GM10248 (cell line): ENCODE measurements around the gene INSIG1.

ENCODE experiments used
- CTCF ChIA-PET: fragments of 300-600 bp; sonication (Branson Sonifier 250); formaldehyde crosslinking; extraction: SDS; loops from one replicate; lab custom pipeline; 2021; ENCODE audit warnings: antibody characterized with exemption; lab: Yijun Ruan, JAX
- POLR2A ChIA-PET: fragments of 350-650 bp; sonication (Branson Sonifier 250); formaldehyde crosslinking; extraction: SDS; loops from one replicate; lab custom pipeline; 2020; ENCODE audit warnings: antibody characterized with exemption; lab: Yijun Ruan, JAX
- DNase-seq: peaks from one replicate; pipeline ENCODE4 v3.0.0; 2012; ENCODE audit errors: extremely low spot score
- CTCF ChIP-seq: IDR thresholded peaks from 2 replicates; pipeline ENCODE4 v1.5.1; 2012; ENCODE audit warnings: mild to moderate bottlenecking, low read depth; ENCODE audit errors: extremely low read depth, missing control alignments, control extremely low read depth

The INSIG1 gene

GRCh38 chr7:155281398-155281969 is 16.2 kb upstream of the INSIG1 start:
- no peak for TF ChIP-seq CTCF
- ChIA-PET POLR2A (no interaction called here), CTCF (interaction anchor here (1.2 kb wide), 1 partner anchor 63 kb away, joined by 3 read pairs; no protein-coding TSS in a partner anchor)
- no peak for DNase-seq

- ChIA-PET CTCF (interaction anchor here (0.8 to 1.0 kb wide), 4 partner anchors 13 to 61 kb away, joined by 3 read pairs; partner anchors contain the start of gene INSIG1), POLR2A (no interaction called here)
- no peak for DNase-seq
- TF ChIP-seq CTCF: no peak
Measured at GRCh38 chr7:155282671-155283070, 15.0 kb upstream of the INSIG1 start.

- peak; percentile 48 for DNase-seq
- CTCF ChIA-PET: interaction anchor here (1.0 kb wide), 1 partner anchor 36 kb away, joined by 3 read pairs; no protein-coding TSS in a partner anchor
- POLR2A ChIA-PET: no interaction called here
- TF ChIP-seq CTCF: no peak
Measured at GRCh38 chr7:155283565-155284194, 14.0 kb upstream of the INSIG1 start.

- TF ChIP-seq CTCF: no peak
- no peak for DNase-seq
- ChIA-PET POLR2A (interaction anchor here (1.0 kb wide), 1 partner anchor 9 kb away, joined by 3 read pairs; no protein-coding TSS in a partner anchor), CTCF (interaction anchor here (1.2 to 1.6 kb wide), 3 partner anchors 10 to 74 kb away, joined by 3 to 5 read pairs (median 3); no protein-coding TSS in a partner anchor)
Measured at GRCh38 chr7:155284496-155285274, 13.0 kb upstream of the INSIG1 start.

GRCh38 chr7:155285423-155285822 is 12.3 kb upstream of the INSIG1 start:
- ChIA-PET CTCF (interaction anchor here (1.2 to 1.6 kb wide), 3 partner anchors 10 to 75 kb away, joined by 3 to 5 read pairs (median 3); no protein-coding TSS in a partner anchor), POLR2A (interaction anchor here (1.0 kb wide), 1 partner anchor 9 kb away, joined by 3 read pairs; no protein-coding TSS in a partner anchor)
- no peak for DNase-seq
- TF ChIP-seq CTCF: no peak

- POLR2A ChIA-PET: interaction anchor here (1.0 kb wide), 1 partner anchor 8 kb away, joined by 3 read pairs; no protein-coding TSS in a partner anchor
- CTCF ChIA-PET: interaction anchor here (1.3 to 1.6 kb wide), 2 partner anchors 9 to 10 kb away, joined by 3 to 5 read pairs; no protein-coding TSS in a partner anchor
- DNase-seq: no peak
- TF ChIP-seq CTCF: no peak
Measured at GRCh38 chr7:155285833-155286232, 11.8 kb upstream of the INSIG1 start.
